ENCODE measurements around the gene CCDC73.
"Not testable (repeated sequence)": the region's sequence is repeated elsewhere in the genome, so short reads cannot be mapped to it uniquely, and the experiment has no call there.

CCDC73 gene

GRCh38 chr11:32794439-32794838, at the start of gene CCDC73:
Gene CCDC73, minus strand, starts transcription at chr11:32794662. Its CDS starts 34,419 bp downstream, at chr11:32760243.
- no peak for DNase-seq (ENCODE audit: low spot score)

GRCh38 chr11:32843544-32843943, 49.1 kb upstream of the CCDC73 start:
- no peak for DNase-seq (ENCODE audit: low spot score)

GRCh38 chr11:32840587-32840986, 46.1 kb upstream of the CCDC73 start:
- DNase-seq (ENCODE audit: low spot score), result no peak

- no peak for DNase-seq (ENCODE audit: low spot score)
Observed at GRCh38 chr11:32839308-32839707, 44.8 kb upstream of the CCDC73 start.

GRCh38 chr11:32838505-32839274, 44.2 kb upstream of the CCDC73 start:
- no peak for DNase-seq (ENCODE audit: low spot score)

- DNase-seq (ENCODE audit: low spot score), result no peak
Observed at GRCh38 chr11:32836946-32837345, 42.5 kb upstream of the CCDC73 start.

- DNase-seq (ENCODE audit: low spot score), result no peak
Observed at GRCh38 chr11:32833921-32834320, 39.5 kb upstream of the CCDC73 start.

- no peak for DNase-seq (ENCODE audit: low spot score)
Observed at GRCh38 chr11:32831221-32831620, 36.8 kb upstream of the CCDC73 start.

- DNase-seq (ENCODE audit: low spot score), result no peak
Observed at GRCh38 chr11:32830796-32831195, 36.3 kb upstream of the CCDC73 start.

- DNase-seq (ENCODE audit: low spot score), result no peak
Observed at GRCh38 chr11:32830413-32830738, 35.9 kb upstream of the CCDC73 start.

- no peak for DNase-seq (ENCODE audit: low spot score)
Observed at GRCh38 chr11:32829680-32830412, 35.4 kb upstream of the CCDC73 start, which contains the start of gene PRRG4. Gene PRRG4, plus strand, starts transcription at chr11:32829927. Its CDS starts 603 bp downstream, at chr11:32830530.

GRCh38 chr11:32829157-32829679, 34.8 kb upstream of the CCDC73 start:
- no peak for DNase-seq (ENCODE audit: low spot score)

GRCh38 chr11:32827276-32827675, 32.8 kb upstream of the CCDC73 start:
- no peak for DNase-seq (ENCODE audit: low spot score)

GRCh38 chr11:32826113-32826512, 31.7 kb upstream of the CCDC73 start:
- DNase-seq (ENCODE audit: low spot score), result no peak

- DNase-seq (ENCODE audit: low spot score), result not testable (repeated sequence)
Observed at GRCh38 chr11:32823617-32824016, 29.2 kb upstream of the CCDC73 start.

GRCh38 chr11:32821917-32822560, 27.6 kb upstream of the CCDC73 start:
- DNase-seq (ENCODE audit: low spot score), result no peak

GRCh38 chr11:32821517-32821916, 27.1 kb upstream of the CCDC73 start:
- DNase-seq (ENCODE audit: low spot score), result no peak

- DNase-seq (ENCODE audit: low spot score), result no peak
Observed at GRCh38 chr11:32820497-32820896, 26.0 kb upstream of the CCDC73 start.

GRCh38 chr11:32819187-32819586, 24.7 kb upstream of the CCDC73 start:
- DNase-seq (ENCODE audit: low spot score), result no peak

GRCh38 chr11:32817852-32818183, 23.4 kb upstream of the CCDC73 start:
- no peak for DNase-seq (ENCODE audit: low spot score)

GRCh38 chr11:32817181-32817851, 22.9 kb upstream of the CCDC73 start:
- no peak for DNase-seq (ENCODE audit: low spot score)

GRCh38 chr11:32809313-32809712, 14.9 kb upstream of the CCDC73 start:
- peak; percentile 34 for DNase-seq (ENCODE audit: low spot score)

Data from CD4-positive, alpha-beta T cell treated with Interleukin-2 at 100 ng/mL for 4 hours (primary cell).